ENCODE data around the gene TCAIM.
A peak's percentile ranks its signal among the peaks of the same experiment; 100 is the strongest.
"Not testable (repeated sequence)": the region's sequence is repeated elsewhere in the genome, so short reads cannot be mapped to it uniquely, and the experiment has no call there.

TCAIM gene

GRCh38 chr3:44334326-44334725 is 4.2 kb upstream of the TCAIM start:
- no peak overlapping the region for H3K27ac Mint-ChIP-seq
- H3K4me1 Mint-ChIP-seq (ENCODE audit: low read depth): peaks cover 11% of the 10 kb centered on the region
- H3K27me3 Mint-ChIP-seq: peaks cover 16% of the 10 kb centered on the region
- H3K4me3 Mint-ChIP-seq: no peak overlapping the region
- no peaks in the 10 kb centered on the region for H3K9me3 Mint-ChIP-seq
- no peaks in the 10 kb centered on the region for H3K36me3 Mint-ChIP-seq (ENCODE audit: low read depth)

GRCh38 chr3:44337248-44337785 is 1.2 kb upstream of the TCAIM start:
- Mint-ChIP-seq H3K27ac (peak overlapping the region; percentile 98), H3K9me3 (no peaks in the 10 kb centered on the region), H3K36me3 (ENCODE audit: low read depth) (no peaks in the 10 kb centered on the region), H3K4me1 (ENCODE audit: low read depth) (peaks cover 29% of the 10 kb centered on the region), H3K4me3 (peak overlapping the region; percentile 95), H3K27me3 (peaks cover 16% of the 10 kb centered on the region)

DNA sequence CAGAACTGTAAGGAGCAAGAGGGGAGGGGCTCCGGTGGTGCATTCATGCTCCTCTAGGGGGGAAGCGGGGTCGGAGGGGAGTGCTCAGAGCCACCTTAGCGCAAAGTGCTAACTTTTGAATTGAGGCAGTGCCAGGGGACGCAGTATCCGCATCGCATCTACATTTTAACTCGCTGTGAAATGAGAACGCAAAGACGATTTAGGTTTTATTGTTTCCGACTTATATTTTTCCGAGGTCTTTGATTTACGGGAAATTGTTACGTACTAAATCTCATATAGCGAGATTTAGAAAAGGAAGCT is 212 bp downstream of the TCAIM start:
- Mint-ChIP-seq H3K4me1 (ENCODE audit: low read depth) (peaks cover 29% of the 10 kb centered on the region), H3K27ac (peak overlapping the region; percentile 95), H3K4me3 (peak overlapping the region; percentile 95), H3K27me3 (peaks cover 8% of the 10 kb centered on the region), H3K9me3 (no peaks in the 10 kb centered on the region), H3K36me3 (ENCODE audit: low read depth) (no peaks in the 10 kb centered on the region)

GRCh38 chr3:44339181-44340057 is 853 bp downstream of the TCAIM start:
- H3K9me3 Mint-ChIP-seq: no peaks in the 10 kb centered on the region
- peak overlapping the region; percentile 95 for H3K4me3 Mint-ChIP-seq
- no peaks in the 10 kb centered on the region for H3K36me3 Mint-ChIP-seq (ENCODE audit: low read depth)

GRCh38 chr3:44340058-44340395 is 1.5 kb downstream of the TCAIM start:
- Mint-ChIP-seq H3K9me3 (no peaks in the 10 kb centered on the region), H3K4me3 (peak overlapping the region; percentile 95), H3K36me3 (ENCODE audit: low read depth) (no peaks in the 10 kb centered on the region), H3K27ac (no peak overlapping the region), H3K4me1 (ENCODE audit: low read depth) (peaks cover 29% of the 10 kb centered on the region), H3K27me3 (no peaks in the 10 kb centered on the region)

More at GRCh38 chr3:44339181-44340057, 853 bp downstream of the TCAIM start:
- Mint-ChIP-seq H3K27ac (peak overlapping the region; percentile 95), H3K27me3 (peaks cover 6% of the 10 kb centered on the region), H3K4me1 (ENCODE audit: low read depth) (peaks cover 29% of the 10 kb centered on the region)

- Mint-ChIP-seq H3K27ac (no peak overlapping the region), H3K36me3 (ENCODE audit: low read depth) (no peaks in the 10 kb centered on the region), H3K4me3 (no peak overlapping the region), H3K27me3 (no peaks in the 10 kb centered on the region), H3K9me3 (no peaks in the 10 kb centered on the region), H3K4me1 (ENCODE audit: low read depth) (peaks cover 27% of the 10 kb centered on the region)
These were observed 3.7 kb downstream of the TCAIM start for GRCh38 chr3:44342176-44342790.

- Mint-ChIP-seq H3K4me3 (no peak overlapping the region), H3K36me3 (ENCODE audit: low read depth) (no peaks in the 10 kb centered on the region), H3K9me3 (no peaks in the 10 kb centered on the region), H3K27me3 (no peaks in the 10 kb centered on the region), H3K27ac (no peak overlapping the region), H3K4me1 (ENCODE audit: low read depth) (peaks cover 22% of the 10 kb centered on the region)
These were observed 4.9 kb downstream of the TCAIM start for GRCh38 chr3:44343421-44343820.

- H3K9me3 Mint-ChIP-seq; H3K27me3 Mint-ChIP-seq; H3K4me3 Mint-ChIP-seq; H3K27ac Mint-ChIP-seq; H3K4me1 Mint-ChIP-seq (ENCODE audit: low read depth); H3K36me3 Mint-ChIP-seq (ENCODE audit: low read depth): not testable (repeated sequence)
These were observed 8.0 kb downstream of the TCAIM start for GRCh38 chr3:44346590-44346989.

DNA sequence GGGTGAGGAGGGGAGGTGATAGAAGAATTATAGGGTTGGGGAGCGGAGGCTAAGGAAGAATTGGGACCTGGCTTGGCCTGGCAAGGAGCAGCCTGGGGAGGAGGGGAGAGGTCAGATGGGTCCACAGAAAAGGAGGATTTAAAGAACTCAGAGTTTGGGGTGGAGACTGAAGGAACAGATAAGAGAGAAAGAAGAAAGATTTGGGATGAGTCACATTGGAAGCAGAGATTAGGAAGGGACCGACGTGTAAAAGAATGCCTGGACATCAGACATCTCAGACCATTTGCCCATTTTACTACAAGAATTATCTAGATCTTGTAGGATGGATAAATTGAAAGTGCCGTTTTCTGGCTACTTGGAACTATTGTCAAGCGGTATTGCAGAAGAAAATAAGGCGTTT is 10.4 kb downstream of the TCAIM start:
- H3K27ac Mint-ChIP-seq: no peak overlapping the region
- no peak overlapping the region for H3K4me3 Mint-ChIP-seq
- H3K4me1 Mint-ChIP-seq (ENCODE audit: low read depth): no peaks in the 10 kb centered on the region
- H3K36me3 Mint-ChIP-seq (ENCODE audit: low read depth): peaks cover 13% of the 10 kb centered on the region
- H3K27me3 Mint-ChIP-seq: no peaks in the 10 kb centered on the region
- no peaks in the 10 kb centered on the region for H3K9me3 Mint-ChIP-seq

DNA sequence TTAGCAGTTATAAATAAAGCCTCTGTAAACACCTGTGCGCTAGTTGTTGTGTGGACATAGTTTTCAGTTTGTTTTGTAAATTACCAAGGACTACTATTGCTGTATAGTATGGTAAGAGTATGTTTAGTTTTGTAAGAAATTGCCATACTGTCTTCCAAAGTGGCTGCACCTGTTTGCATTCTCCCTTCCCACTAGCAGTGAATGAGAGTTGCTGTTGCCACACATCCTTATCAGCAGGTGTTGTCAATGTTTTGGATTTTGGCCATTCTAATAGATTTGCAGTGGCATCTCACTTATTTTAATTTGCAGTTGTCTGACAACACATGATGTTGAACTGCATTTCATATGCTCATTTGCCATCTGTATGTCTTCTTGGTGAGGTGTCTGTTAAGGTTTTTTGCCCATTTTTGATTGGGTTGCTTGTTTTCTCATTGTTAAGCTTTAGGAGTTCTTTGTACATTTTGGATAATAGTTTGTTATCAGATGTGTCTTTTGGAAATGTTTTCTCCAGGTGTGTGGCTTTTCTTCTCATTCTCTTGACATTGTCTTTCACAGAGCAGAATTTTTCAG is 14.9 kb downstream of the TCAIM start:
- Mint-ChIP-seq H3K4me3 (no peak overlapping the region), H3K27ac (no peak overlapping the region), H3K36me3 (ENCODE audit: low read depth) (peaks cover 31% of the 10 kb centered on the region), H3K9me3 (no peaks in the 10 kb centered on the region), H3K4me1 (ENCODE audit: low read depth) (peaks cover 4% of the 10 kb centered on the region), H3K27me3 (no peaks in the 10 kb centered on the region)

- Mint-ChIP-seq H3K4me1 (ENCODE audit: low read depth) (peaks cover 4% of the 10 kb centered on the region), H3K27ac (no peak overlapping the region), H3K4me3 (no peak overlapping the region), H3K36me3 (ENCODE audit: low read depth) (peaks cover 37% of the 10 kb centered on the region), H3K27me3 (no peaks in the 10 kb centered on the region), H3K9me3 (no peaks in the 10 kb centered on the region)
These were observed 16.9 kb downstream of the TCAIM start for GRCh38 chr3:44355362-44356033.

DNA sequence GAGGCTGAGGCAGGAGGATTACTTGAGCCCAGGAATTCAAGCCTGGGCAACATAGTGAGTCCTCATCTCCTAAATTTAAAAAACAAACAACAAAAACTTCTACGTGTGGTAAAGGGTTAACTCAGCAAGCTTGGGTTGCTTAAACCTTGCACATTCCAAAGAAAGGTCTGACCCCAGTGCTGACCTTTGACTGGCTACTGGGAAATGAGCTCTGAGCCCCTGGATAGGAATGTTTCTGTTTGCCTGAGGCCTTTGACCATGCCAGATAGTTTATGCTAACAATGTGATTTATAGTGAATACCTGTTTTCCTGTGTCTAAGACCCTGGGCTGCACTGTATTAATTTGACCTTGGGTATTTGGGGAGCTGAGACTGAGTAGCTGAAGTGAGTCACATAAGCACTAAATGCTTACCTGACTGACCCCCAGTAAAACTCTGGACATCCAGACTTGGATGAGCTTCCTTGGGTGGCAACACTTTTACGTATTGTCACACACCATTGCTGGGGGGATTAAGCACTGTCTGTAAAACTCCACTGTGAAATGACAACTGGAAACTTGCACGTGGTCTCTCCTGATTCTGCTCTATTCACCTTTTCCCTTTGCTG is 20.7 kb downstream of the TCAIM start:
- Mint-ChIP-seq H3K27me3 (no peaks in the 10 kb centered on the region), H3K27ac (no peak overlapping the region), H3K4me1 (ENCODE audit: low read depth) (peaks cover 4% of the 10 kb centered on the region)

GRCh38 chr3:44363591-44363990 is 25.0 kb downstream of the TCAIM start:
- no peak overlapping the region for H3K27ac Mint-ChIP-seq
- H3K36me3 Mint-ChIP-seq (ENCODE audit: low read depth): peaks cover 30% of the 10 kb centered on the region
- H3K9me3 Mint-ChIP-seq: no peaks in the 10 kb centered on the region
- no peak overlapping the region for H3K4me3 Mint-ChIP-seq
- no peaks in the 10 kb centered on the region for H3K27me3 Mint-ChIP-seq
- no peaks in the 10 kb centered on the region for H3K4me1 Mint-ChIP-seq (ENCODE audit: low read depth)

More for the DNA sequence above, 20.7 kb downstream of the TCAIM start:
- H3K4me3 Mint-ChIP-seq: no peak overlapping the region
- H3K9me3 Mint-ChIP-seq: no peaks in the 10 kb centered on the region
- H3K36me3 Mint-ChIP-seq (ENCODE audit: low read depth): peaks cover 27% of the 10 kb centered on the region

DNA sequence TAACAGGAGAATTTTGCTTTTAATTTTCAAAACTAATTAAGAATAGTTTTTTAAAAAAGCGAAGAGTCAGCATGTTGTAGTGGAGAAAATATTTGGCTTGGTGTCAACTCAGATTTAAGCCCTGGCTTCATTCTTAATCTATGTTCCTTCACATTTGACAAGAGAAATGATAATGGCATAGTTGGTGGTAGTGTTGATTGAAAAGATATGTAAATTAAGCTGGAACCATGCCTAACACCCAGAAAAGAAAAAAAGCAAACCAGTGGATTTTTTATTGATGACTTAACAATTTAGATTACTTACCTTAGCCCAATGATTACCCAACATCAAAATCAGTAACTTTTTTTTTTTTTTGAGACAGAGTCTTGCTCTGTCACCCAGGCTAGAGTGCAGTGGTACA is 27.4 kb downstream of the TCAIM start:
- Mint-ChIP-seq H3K4me3 (no peak overlapping the region), H3K36me3 (ENCODE audit: low read depth) (peaks cover 32% of the 10 kb centered on the region), H3K27me3 (no peaks in the 10 kb centered on the region), H3K9me3 (no peaks in the 10 kb centered on the region), H3K4me1 (ENCODE audit: low read depth) (no peaks in the 10 kb centered on the region), H3K27ac (no peak overlapping the region)
